ENCODE data around the gene TRIL.

The TRIL gene

GRCh38 chr7:28983396-28984190, 25.5 kb upstream of the TRIL start:
- H3K27ac ChIP-seq, result no peak overlapping the region
- TF ChIP-seq, protein P1, sequence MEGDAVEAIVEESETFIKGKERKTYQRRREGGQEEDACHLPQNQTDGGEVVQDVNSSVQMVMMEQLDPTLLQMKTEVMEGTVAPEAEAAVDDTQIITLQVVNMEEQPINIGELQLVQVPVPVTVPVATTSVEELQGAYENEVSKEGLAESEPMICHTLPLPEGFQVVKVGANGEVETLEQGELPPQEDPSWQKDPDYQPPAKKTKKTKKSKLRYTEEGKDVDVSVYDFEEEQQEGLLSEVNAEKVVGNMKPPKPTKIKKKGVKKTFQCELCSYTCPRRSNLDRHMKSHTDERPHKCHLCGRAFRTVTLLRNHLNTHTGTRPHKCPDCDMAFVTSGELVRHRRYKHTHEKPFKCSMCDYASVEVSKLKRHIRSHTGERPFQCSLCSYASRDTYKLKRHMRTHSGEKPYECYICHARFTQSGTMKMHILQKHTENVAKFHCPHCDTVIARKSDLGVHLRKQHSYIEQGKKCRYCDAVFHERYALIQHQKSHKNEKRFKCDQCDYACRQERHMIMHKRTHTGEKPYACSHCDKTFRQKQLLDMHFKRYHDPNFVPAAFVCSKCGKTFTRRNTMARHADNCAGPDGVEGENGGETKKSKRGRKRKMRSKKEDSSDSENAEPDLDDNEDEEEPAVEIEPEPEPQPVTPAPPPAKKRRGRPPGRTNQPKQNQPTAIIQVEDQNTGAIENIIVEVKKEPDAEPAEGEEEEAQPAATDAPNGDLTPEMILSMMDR (conservative IDR thresholded peaks at IDR 0.05), result no peak

DNA sequence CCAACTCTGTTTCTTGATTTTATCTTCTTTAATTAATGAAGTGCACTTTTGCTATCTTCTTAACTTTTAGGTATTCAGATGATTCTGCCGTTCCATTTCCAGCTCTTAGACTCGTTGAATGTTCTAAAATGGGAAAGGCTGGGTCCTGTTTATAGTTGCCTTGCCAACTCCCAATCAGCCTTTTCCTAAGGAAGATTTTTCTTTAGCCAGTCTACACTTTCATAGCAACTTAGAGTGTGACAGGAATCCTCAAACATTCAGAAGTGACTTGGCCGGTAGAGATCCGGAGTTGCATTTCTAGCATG, 23.0 kb upstream of the TRIL start:
- TF ChIP-seq, protein P1 (conservative IDR thresholded peaks at IDR 0.05), result no peak
- H3K27ac ChIP-seq, result no peak overlapping the region

DNA sequence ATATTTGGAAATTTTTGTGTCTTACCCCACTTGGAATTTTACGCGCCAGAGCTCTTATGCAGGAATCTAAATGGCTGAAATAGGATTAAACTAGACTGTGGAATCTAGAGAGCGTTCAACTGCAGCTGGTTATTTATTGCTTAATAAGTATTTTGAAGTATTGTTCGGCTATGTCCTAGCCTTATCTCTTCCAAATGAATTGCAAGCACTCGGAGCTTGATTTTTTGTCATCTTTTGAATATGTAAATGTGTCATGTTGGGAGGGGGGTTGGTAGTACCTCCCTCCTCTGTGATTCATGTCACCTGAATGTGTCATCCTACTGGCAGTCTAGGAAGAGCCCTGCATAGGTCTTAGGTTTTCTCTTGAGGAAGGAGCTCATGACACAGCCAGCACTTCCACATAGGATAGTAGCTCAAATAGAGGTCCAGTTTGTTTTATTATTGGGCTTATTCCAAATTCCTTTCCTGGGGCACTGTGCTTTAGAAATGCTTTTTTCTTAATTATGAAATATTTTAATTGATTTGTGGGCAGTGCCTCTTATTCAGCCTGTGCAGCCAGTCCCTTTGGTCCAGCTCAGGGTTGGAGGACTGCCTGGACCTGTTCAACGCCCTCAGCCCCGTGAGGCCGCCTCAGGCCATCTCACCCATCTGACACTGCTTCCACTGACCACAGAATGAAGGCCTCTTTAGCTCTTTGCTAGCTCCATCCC, 22.5 kb upstream of the TRIL start:
- TF ChIP-seq, protein P1 (conservative IDR thresholded peaks at IDR 0.05), result no peak
- no peak overlapping the region for H3K27ac ChIP-seq

GRCh38 chr7:28979776-28980175, 21.6 kb upstream of the TRIL start:
- TF ChIP-seq, protein P1 (conservative IDR thresholded peaks at IDR 0.05), result no peak
- no peak overlapping the region for H3K27ac ChIP-seq

GRCh38 chr7:28977881-28978280, 19.8 kb upstream of the TRIL start:
- no peak overlapping the region for H3K27ac ChIP-seq

GRCh38 chr7:28976022-28976421, 17.9 kb upstream of the TRIL start:
- H3K27ac ChIP-seq, result no peak overlapping the region
- TF ChIP-seq, protein P1 (conservative IDR thresholded peaks at IDR 0.05), result no peak

More at GRCh38 chr7:28977881-28978280, 19.8 kb upstream of the TRIL start:
- TF ChIP-seq, protein P1 (conservative IDR thresholded peaks at IDR 0.05), result no peak

DNA sequence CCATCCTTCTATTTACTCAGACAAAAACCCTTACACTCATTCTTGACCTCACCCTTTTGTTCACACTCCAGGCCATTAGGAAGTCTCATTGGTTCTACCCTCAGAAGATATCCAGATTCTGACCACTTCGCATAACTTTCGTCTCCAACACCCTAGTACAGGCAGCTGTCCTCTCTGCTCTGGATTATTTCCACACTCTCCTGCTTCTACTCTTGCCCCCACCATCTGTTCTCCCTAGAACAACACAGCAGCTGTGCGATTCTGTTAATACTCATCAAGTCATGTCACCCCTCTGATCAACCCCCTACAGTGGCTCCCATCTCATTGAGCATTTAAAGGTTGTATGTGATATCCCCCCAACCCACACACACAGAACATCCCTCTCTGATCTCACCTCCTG, 15.5 kb upstream of the TRIL start:
- H3K27ac ChIP-seq, result no peak overlapping the region
- TF ChIP-seq, protein P1 (conservative IDR thresholded peaks at IDR 0.05), result no peak
